NCI-H146 treated with DMSO at 0.1 percent for 48 hours (cell line): ENCODE data around the gene SMPD1.

Experiments used
- DNase-seq: peaks from one replicate; lab custom pipeline; 2025; ENCODE audit not compliant: unreplicated experiment; lab: John Stamatoyannopoulos, UW

Gene SMPD1

GRCh38 chr11:6410695-6411430, 20.6 kb downstream of the SMPD1 start:
- DNase-seq = no peak

GRCh38 chr11:6411594-6412031, 21.3 kb downstream of the SMPD1 start:
- no peak for DNase-seq

GRCh38 chr11:6413791-6414201, 23.5 kb downstream of the SMPD1 start:
- no peak for DNase-seq

- no peak for DNase-seq
Observed at GRCh38 chr11:6414874-6415328, 24.6 kb downstream of the SMPD1 start.

GRCh38 chr11:6415797-6416196, 25.5 kb downstream of the SMPD1 start:
- DNase-seq = no peak

GRCh38 chr11:6417907-6418556, 27.8 kb downstream of the SMPD1 start:
- no peak for DNase-seq

- no peak for DNase-seq
Observed at GRCh38 chr11:6418557-6419008, 28.3 kb downstream of the SMPD1 start.

- peak; percentile 14 for DNase-seq
Observed at GRCh38 chr11:6419009-6419631, 28.8 kb downstream of the SMPD1 start, which contains the start of gene APBB1. TSS of gene APBB1 (minus strand) at chr11:6419094. CDS start at chr11:6411347, 7,747 bp downstream.

GRCh38 chr11:6420677-6421076, 30.4 kb downstream of the SMPD1 start:
- DNase-seq = no peak

GRCh38 chr11:6427516-6427915, 37.2 kb downstream of the SMPD1 start:
- no peak for DNase-seq

- no peak for DNase-seq
Observed at GRCh38 chr11:6431861-6432260, 41.6 kb downstream of the SMPD1 start.

- peak; percentile 39 for DNase-seq
Observed at GRCh38 chr11:6433998-6434660, 43.9 kb downstream of the SMPD1 start.

- DNase-seq = no peak
Observed at GRCh38 chr11:6437423-6437822, 47.1 kb downstream of the SMPD1 start.

GRCh38 chr11:6437993-6438392, 47.7 kb downstream of the SMPD1 start:
- no peak for DNase-seq

- peak; percentile 47 for DNase-seq
Observed at GRCh38 chr11:6438979-6439571, 48.8 kb downstream of the SMPD1 start.

GRCh38 chr11:6440906-6441358, 50.7 kb downstream of the SMPD1 start, which contains the start of gene HPX:
TSS of gene HPX (minus strand) at chr11:6440987. CDS start at chr11:6440963, 24 bp downstream.
- no peak for DNase-seq

GRCh38 chr11:6442441-6442840, 52.2 kb downstream of the SMPD1 start:
- DNase-seq = no peak

- peak; percentile 25 for DNase-seq
Observed at GRCh38 chr11:6443269-6444003, 53.2 kb downstream of the SMPD1 start.
